ENCODE measurements around the gene ANGPT4.

The ANGPT4 gene

GRCh38 chr20:934186-934840, 18.2 kb upstream of the ANGPT4 start:
- DNase-seq, result no peak

- no peak for DNase-seq
Observed at GRCh38 chr20:933029-933428, 16.9 kb upstream of the ANGPT4 start.

GRCh38 chr20:931401-931800, 15.3 kb upstream of the ANGPT4 start:
- no peak for DNase-seq

DNA sequence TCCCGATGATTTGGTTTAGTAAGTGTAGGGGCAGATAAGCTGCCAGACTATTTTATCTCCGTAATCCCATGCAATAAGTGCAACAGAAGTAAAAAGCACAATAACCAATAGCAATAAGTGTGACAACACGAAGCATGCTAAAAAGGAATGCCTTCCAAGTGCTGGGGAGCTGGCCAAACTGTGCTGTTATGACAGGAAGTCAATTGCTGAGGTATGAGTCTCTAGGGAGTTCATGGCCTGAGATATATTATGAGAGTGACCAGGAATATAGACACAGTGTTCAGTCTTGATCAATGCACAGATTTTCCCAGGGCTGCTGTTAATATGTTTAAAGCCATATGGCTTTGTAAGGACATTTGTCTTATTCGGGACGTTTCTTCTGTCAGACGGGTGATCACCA, 10.5 kb upstream of the ANGPT4 start:
- DNase-seq, result no peak

GRCh38 chr20:925516-925915, 9.4 kb upstream of the ANGPT4 start:
- DNase-seq, result no peak

DNA sequence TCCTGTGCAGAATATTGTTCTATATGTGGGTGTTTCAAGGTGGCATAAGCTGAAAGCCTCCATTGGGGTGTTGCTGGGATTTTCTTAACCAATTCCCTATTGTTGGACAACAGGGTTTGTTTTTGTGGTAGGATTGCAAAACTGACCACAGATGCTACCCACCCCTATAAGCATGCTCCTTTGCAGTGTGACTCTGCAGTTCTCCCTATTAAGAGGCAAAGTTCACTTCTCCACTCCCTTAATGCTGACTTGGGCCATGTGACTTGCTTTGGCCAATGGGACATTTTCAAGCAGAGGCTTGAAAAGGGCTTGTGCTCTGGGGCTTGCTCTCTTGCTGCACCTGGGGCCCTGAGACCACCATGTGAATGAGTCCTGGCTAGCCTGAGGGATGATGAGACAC, 8.5 kb upstream of the ANGPT4 start:
- no peak for DNase-seq

- DNase-seq, result no peak
Observed at GRCh38 chr20:922781-923180, 6.6 kb upstream of the ANGPT4 start.

- no peak for DNase-seq
Observed at GRCh38 chr20:921068-921467, 4.9 kb upstream of the ANGPT4 start.

DNA sequence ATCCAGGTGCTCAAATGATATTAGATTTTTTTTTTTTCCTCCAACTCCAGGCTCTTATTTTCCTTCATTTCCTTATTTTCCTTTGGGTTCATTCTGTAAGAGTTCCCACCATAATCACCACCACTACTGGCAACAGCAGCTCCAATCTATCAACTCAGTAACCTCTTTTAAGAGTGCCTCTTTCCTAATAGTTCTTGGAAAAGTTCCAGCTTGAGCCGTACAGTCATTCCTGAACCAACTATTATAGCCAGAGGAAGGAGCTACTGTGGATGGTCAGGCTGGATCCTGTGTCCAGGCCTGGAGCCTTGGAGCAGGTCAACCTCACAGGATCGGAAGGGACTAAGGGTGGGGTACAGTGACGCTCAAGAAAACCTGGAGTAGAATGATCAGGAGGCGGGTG, 4.2 kb upstream of the ANGPT4 start:
- no peak for DNase-seq

GRCh38 chr20:919491-919916, 3.4 kb upstream of the ANGPT4 start:
- DNase-seq, result no peak

DNA sequence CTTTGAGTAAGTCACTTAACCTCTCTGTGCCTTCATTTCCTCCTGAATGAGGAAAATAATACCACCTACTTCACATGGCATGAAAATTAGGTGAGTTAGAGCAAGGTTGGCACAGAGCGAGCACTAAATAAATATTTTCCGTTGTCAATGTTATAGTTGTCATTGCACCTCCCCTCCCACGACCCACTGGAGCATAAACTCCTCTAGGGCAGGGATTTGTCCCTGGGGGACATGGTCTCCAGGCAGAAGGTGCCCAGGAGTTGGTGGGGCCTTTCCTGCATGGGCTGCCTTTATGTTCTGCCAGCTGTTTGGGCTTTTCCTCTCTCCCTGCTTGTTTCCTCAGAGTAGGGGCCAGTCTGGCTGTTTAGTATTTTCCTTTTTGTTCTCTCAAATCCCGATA, 1.3 kb upstream of the ANGPT4 start:
- DNase-seq, result no peak

- DNase-seq, result no peak
Observed at GRCh38 chr20:916825-917224, 691 bp upstream of the ANGPT4 start.

DNA sequence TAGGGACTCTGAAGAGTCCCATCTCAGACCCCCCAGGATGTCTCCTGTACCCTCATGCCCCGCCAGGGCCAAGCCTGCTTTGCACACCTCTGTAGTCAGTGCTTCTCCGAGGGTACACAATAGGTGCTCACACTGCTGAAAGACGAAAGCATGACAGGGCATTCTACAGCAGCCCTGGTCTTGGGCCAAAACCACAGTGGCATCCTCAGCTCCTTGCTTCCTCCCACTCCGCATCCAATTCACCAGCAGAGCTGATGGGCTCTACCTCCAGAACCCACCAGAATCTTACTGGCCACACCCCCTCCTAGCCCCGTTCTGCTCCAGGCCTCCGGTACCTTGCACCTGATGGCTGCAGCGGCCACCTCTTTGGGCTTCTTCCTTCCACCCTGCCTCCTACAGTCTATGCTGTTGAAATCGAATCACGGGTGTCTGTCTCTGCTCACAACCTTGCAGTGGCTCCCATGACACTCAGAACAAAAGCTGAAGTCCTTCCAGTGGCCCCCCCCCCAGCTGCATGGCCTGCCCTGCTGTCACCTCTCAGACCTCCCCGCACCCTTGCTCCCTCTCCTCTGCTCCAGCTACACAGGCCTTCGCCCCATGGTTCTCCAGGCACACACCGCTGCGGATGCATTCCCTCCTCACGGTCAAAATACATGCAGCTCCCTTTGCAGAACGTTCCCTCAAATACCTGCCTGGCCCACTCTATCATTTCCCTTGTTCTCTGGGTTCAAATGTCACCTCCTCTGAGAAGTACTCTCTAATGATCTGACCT, 1.2 kb downstream of the ANGPT4 start:
- DNase-seq, result no peak

DNA sequence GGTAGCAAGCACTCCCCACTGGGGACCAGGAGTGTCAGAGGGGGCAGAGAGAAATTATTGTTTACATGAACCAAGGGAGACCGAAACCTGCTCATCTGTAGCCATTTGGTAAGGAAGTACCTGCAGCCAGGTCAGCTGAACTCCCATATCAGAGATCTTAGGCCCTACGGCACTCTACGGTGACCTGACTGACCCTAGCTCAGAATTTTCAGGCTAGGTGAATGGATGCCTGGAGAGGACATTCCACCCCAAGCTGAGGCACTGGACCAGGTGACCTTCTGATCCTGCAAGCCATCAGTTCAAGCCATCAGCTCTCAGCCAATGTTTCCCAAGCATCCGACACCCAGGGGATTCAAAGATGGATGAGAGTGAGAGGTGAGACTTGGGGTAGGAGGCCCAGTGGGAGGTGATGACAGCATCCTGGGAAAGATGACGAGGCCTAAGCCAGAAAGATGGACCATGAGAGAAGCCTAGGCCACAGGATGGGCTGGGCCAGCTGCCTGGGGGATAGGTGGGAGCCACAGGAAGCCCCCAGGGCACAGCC, 2.8 kb downstream of the ANGPT4 start:
- no peak for DNase-seq

- no peak for DNase-seq
Observed at GRCh38 chr20:911882-912600, 4.1 kb downstream of the ANGPT4 start.

DNA sequence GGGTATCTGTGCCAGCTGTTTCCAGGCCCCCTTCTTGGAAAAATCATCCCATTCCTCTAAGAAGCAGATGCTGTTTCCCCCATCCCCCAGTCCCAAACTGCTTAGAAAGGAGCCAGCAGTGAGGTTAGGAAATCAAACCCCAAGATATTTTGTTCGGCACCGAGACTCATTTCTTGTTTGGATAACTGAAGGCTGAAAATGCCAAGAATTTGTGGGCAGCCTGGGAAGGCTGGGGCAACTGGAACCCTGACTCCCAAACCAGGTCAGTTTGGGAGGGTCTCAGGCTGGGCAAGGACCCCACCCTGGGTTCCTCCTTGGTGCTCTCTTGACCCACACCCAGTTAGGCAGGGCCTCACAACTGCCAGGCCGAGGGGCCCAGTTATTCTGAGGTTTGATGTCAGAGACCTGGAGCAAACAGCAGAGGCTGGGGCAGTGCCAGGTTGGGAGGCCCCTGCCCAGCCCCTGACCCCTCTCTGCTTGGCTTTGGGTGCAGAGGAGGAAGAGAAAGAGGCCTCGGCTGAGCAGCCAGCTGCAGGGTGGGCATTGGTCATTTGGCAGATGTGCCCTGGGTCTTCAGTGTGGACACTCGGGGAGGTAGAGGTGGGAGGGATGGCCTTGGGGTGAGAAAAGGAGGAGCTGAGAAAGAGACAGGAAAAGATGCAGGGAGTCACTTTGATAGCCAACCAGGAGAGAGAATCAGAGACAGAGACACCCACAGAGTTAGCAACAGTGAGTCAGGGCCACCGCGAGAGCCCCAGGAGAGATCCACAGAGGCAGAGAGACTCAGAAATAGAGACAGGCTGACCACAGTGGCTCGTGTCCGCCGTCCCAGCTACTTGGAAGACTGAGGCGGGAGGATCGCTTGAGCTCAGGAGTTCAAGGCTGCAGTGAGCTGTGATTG, 5.0 kb downstream of the ANGPT4 start:
- DNase-seq, result no peak

GRCh38 chr20:910132-910869, 5.8 kb downstream of the ANGPT4 start:
- no peak for DNase-seq

GRCh38 chr20:909641-910040, 6.5 kb downstream of the ANGPT4 start:
- DNase-seq, result no peak

DNA sequence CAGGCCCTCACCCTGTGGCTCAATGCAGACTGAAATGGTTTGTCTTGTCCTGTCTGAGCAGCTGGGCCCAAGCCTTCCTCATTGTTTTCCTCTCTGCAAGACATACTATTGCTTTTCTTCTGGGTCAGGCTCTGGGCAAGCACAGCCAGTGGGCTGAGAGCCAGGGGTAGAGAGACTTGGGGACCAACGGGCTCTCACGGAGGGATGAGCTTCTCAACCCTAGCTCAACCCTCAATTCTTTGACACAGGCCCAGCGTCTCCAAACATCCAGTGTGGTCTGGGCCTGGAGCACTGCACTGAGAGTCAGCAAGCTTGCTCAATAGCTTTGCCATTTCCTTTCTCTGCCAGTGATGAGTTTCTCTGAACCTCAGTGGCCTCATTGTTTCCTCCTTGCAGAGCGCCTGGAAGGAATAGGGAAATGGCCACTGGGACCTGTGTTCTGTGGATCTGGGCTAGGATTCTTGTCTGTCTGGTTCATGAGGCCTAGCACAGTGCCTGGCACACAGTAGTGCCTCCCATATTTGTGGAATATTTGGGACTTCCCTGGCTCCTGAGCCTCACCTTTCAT, 9.3 kb downstream of the ANGPT4 start:
- DNase-seq, result no peak

GRCh38 chr20:906001-906520, 10.1 kb downstream of the ANGPT4 start:
- DNase-seq, result no peak

DNA sequence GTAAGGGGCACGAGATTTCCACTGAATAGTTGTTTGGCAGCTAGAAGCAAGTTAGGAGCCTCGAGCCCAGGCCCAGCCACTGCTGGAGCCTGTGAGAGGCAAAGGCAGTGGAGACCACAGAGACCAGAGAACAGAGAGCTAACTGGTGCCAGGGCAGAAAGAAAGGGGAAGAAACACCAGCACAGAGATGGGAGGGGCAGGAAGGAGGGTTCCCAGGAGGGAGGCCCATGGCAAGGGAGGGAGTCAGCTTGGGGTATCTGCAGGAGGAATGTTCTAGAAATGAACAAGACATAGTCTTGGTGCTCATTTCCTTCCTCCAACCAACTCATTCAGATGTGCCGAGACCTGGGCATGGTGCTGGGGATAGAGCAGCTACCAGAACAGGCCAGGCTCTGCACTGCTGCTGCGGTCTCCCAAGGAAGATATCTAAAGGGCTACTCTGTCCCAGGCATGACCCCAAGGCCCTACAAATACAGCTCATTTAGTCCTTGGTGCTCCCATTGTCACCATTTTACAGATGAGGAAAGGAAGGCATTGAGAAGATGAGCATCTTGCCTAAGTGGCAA, 10.7 kb downstream of the ANGPT4 start:
- no peak for DNase-seq

Measured in NCI-H1105 treated with DMSO at 0.1 percent for 48 hours (cell line).